Left lobe of liver (tissue), 2 donors: ENCODE results near the gene CLPTM1. TPM values are rescaled to one million over a fixed set of nuclear protein-coding genes. Genes with fewer than 3 reads are reported as not detected.
A peak's percentile ranks its signal among the peaks of the same experiment; 100 is the strongest.
"Not testable (repeated sequence)": the region's sequence is repeated elsewhere in the genome, so short reads cannot be mapped to it uniquely, and the experiment has no call there.

ENCODE experiments used
- ATAC-seq: fragments of 200-7000 bp; cut with Tn5 transposase; one replicate; pipeline ENCODE4 v1.9.1; 2020; ENCODE audit warnings: mild to moderate bottlenecking, moderate library complexity
- DNase-seq: peaks from one replicate; pipeline ENCODE4 v3.0.0-alpha.2; 2020; ENCODE audit warnings: low spot score
- total RNA-seq: library from RNA; stranded (reverse); gene quantifications from one replicate; pipeline ENCODE4 v1.2.1, GENCODE V29; 2021
- donor health status: DM: no; HTN: no; CAD: no; lungs with moderate emphysema.
- donor health status: DM: no; HTN: yes; CAD: no.

The CLPTM1 gene
- total RNA-seq: 92.6 TPM

- ATAC-seq (peak; percentile 77), DNase-seq (peak; percentile 96)
These were observed at the start of gene CLPTM1 for GRCh38 chr19:44954649-44955504. TSS of gene CLPTM1 (plus strand) at chr19:44955380. CDS start at chr19:44955396, 16 bp downstream.

GRCh38 chr19:44905437-44906160 lies 49.6 kb upstream of the CLPTM1 start, which contains the start of gene APOE:
TSS of gene APOE (plus strand) at chr19:44905796. CDS start at chr19:44906625, 829 bp downstream.
- peak; percentile 58 for ATAC-seq
- DNase-seq: peak; percentile 89

GRCh38 chr19:44907613-44908012 lies 47.6 kb upstream of the CLPTM1 start:
- DNase-seq: no peak
- no peak for ATAC-seq

- no peak for DNase-seq
- no peak for ATAC-seq
These were observed 46.9 kb upstream of the CLPTM1 start for GRCh38 chr19:44908074-44908835.

GRCh38 chr19:44908836-44909261 lies 46.3 kb upstream of the CLPTM1 start:
- DNase-seq (no peak), ATAC-seq (no peak)

GRCh38 chr19:44909775-44910174 lies 45.4 kb upstream of the CLPTM1 start:
- DNase-seq (no peak), ATAC-seq (no peak)

- ATAC-seq, DNase-seq: not testable (repeated sequence)
These were observed 43.3 kb upstream of the CLPTM1 start for GRCh38 chr19:44911896-44912295.

- ATAC-seq (peak; percentile 54), DNase-seq (peak; percentile 98)
These were observed 42.3 kb upstream of the CLPTM1 start for GRCh38 chr19:44912854-44913253.

- DNase-seq, ATAC-seq: not testable (repeated sequence)
These were observed 41.4 kb upstream of the CLPTM1 start for GRCh38 chr19:44913512-44914432.

- ATAC-seq: peak; percentile 68
- peak; percentile 86 for DNase-seq
These were observed 40.6 kb upstream of the CLPTM1 start, which contains the start of gene APOC1 for GRCh38 chr19:44914433-44915206. TSS of gene APOC1 (plus strand) at chr19:44914608. CDS start at chr19:44914892, 284 bp downstream.

- peak; percentile 66 for ATAC-seq
These were observed 30.9 kb upstream of the CLPTM1 start for GRCh38 chr19:44924243-44924725.

GRCh38 chr19:44925114-44925891 lies 29.9 kb upstream of the CLPTM1 start:
- DNase-seq (peak; percentile 98), ATAC-seq (peak; percentile 50)

More at GRCh38 chr19:44924243-44924725, 30.9 kb upstream of the CLPTM1 start:
- DNase-seq: peak; percentile 93

GRCh38 chr19:44926245-44927077 lies 28.7 kb upstream of the CLPTM1 start:
- not testable (repeated sequence) for DNase-seq
- peak; percentile 41 for ATAC-seq

- DNase-seq (no peak), ATAC-seq (no peak)
These were observed 27.4 kb upstream of the CLPTM1 start for GRCh38 chr19:44927746-44928145.

- ATAC-seq: peak; percentile 38
- peak; percentile 69 for DNase-seq
These were observed 25.1 kb upstream of the CLPTM1 start for GRCh38 chr19:44930088-44930487.

- no peak for DNase-seq
These were observed 23.6 kb upstream of the CLPTM1 start for GRCh38 chr19:44931541-44931940.

GRCh38 chr19:44939668-44940067 lies 15.5 kb upstream of the CLPTM1 start:
- peak; percentile 77 for DNase-seq
- peak; percentile 5 for ATAC-seq

More at GRCh38 chr19:44931541-44931940, 23.6 kb upstream of the CLPTM1 start:
- no peak for ATAC-seq
